ENCODE data around the gene C3orf20.
A peak's percentile ranks its signal among the peaks of the same experiment; 100 is the strongest.
"Not testable (repeated sequence)": the region's sequence is repeated elsewhere in the genome, so short reads cannot be mapped to it uniquely, and the experiment has no call there.

The C3orf20 gene

GRCh38 chr3:14797731-14798130, 122.8 kb downstream of the C3orf20 start:
- no peak for DNase-seq (ENCODE audit: low spot score)

DNA sequence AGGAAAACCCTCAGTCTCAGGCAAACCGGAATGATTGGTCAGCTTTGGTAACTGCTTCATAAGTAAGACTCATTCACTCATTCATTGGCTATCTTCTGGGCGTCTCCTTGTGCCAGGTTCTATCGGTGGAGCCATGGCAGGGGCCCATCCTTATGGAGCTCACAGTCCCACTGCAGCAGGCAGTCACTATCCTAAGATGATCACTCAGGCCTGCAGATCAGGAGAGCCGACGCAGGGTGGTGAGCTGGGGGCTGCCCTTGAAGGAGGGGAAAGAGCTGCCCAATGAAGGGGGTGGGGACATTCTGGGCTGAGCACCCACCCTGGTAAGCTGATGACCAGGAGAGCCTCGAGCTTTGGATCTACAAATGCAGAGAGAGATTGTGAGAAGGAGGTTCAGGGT, 123.3 kb downstream of the C3orf20 start:
- DNase-seq (ENCODE audit: low spot score) = no peak

- no peak for DNase-seq (ENCODE audit: low spot score)
Observed at GRCh38 chr3:14799146-14799545, 124.2 kb downstream of the C3orf20 start.

GRCh38 chr3:14801031-14801430, 126.1 kb downstream of the C3orf20 start:
- no peak for DNase-seq (ENCODE audit: low spot score)

DNA sequence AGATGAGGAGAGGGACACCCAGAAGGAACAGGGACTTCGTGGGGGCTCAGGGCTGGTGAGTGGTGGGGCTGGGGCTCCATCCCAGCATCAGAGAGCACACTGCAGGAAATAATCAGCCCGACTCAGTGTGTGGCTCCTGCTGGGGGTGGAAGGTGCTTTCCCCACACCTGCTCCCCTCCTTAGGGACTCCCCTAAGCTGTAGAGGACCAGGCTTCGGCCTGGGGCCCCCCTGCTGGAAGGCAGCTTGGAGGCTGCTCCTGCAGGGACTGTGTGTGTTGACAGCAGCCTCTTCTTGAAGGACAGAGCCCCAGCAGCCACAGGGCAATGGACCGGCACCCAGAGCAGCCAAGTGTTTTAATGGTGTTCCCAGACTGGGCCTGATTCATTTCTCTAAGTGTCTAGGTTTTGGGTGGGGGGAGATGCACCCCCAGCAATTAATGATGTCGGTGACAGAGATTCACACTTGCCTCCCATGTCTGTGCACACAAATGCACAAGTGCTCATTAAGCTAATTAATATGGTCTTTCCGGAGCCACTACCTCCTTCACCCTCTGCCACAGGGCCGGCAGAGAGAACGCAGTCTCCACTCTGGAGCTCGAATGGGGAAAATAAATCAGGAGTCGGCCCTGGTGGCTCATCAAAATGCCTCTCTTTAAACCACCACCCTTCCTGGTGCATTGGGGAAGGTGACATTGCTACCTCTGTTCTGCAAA, 126.9 kb downstream of the C3orf20 start:
- no peak for DNase-seq (ENCODE audit: low spot score)

- no peak for DNase-seq (ENCODE audit: low spot score)
Observed at GRCh38 chr3:14802381-14802731, 127.4 kb downstream of the C3orf20 start.

DNA sequence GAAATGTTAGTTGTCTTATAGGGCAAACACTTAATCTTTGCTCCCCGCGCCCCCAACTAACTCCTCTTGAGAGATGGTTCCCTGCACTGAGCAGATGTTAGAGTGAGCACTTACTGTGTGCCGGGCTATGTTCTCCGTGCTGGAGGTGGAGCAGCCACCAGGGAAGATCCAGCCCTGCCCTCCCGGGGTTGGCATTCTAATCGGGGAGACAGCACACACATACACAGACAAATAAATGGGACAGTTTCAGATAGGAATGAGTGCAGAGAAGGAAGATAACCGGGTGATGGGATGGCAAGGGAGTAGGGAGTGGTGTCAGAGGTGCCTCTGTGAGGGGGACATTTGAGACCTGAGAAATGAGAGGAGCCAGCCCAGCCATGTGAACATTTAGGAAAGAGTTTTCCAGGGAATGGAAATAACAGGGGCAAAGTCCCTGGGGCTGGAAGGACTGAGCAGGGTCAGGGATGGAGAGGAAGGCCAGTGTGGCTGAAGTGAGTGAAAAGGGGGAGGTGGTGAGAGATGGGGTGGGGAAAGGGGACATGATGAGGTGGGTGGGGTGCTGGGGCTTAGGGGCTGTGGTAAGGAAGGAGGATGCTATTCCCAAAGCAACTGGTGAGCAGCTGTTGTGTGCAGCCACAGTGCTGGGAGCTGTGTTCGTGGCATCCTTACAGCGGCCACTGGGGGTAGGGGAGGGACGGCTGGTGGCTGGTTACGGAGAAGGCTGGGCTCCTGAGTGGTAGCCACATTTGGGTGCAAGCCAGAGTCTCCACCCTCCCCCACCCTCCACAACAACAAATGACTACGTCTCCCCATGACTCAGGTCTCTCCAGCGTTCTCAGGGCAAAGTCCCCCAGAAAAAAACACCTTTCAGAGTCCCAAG, 128.4 kb downstream of the C3orf20 start:
- peak; percentile 47 for DNase-seq (ENCODE audit: low spot score)

GRCh38 chr3:14803981-14804834, 129.3 kb downstream of the C3orf20 start:
- DNase-seq (ENCODE audit: low spot score) = no peak

DNA sequence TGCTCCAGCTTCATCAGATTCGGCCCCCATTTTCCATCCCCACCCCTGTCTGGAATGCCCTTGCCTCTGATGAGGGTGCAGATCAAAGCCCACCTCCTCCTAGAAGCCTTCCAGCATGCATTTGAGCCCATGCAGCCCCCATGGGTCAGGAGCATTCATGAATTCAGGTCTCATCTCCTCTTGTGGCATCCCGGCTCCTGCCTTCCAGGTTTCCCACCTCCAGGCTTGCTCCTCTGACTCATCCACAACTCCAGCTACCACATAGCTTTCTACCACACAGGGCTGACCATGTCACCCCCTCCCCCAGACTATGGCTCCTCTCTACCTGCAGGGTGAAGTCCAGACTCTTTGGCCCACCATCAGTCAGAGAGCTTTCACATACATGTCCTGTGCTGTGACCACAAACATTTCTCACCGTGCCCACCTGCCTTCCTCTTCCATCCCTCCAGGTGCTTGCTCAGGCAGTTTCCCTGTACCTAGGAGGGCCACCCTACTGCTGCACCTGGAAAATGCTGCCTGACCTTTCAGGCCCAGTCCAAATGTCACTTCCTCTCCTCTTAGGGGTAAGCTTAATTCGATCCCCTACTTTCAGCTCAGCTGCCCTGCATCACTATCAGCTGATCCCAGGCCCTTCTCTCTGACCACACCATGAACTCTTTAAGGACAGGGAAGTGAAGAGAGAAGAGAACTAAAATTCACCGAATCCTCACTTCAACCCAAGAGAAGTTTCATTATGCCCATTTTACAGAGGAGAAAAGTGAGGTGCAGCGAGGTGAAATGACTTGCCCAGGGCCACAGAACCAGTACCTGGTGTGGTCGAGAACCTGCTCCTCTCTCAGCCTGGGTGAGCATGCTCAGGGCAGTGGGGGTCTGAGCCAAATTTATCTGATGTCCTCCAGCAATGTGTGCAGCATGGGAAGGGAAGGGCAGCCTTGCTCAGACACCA, 130.2 kb downstream of the C3orf20 start:
- no peak for DNase-seq (ENCODE audit: low spot score)

DNA sequence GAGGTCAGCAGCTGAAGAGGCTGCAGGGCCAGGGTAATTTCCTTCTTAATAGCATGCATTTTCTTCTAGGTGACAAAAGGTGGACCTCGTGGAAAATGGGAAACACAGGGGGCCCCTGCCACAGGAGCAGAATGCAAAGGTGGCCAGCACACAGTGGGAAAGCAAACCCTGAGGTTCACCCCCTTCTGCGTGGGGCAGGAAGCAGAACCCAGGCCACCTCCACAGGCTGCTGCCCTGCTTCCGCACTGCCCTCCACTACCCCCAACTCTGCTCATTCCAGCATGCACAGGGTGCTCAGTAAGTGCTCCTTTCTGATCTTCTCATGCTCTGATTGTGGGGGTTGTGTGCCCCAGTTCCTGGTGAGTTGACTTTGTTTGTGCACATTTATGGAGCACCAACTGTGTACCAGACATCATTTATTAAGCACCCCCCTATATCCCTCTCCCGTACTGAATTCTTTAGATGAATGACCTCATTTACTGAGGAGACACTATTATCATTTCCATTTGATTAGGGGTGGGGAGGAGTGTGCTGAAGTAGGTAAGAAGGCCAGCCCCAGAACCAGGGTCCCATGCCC, 131.1 kb downstream of the C3orf20 start:
- no peak for DNase-seq (ENCODE audit: low spot score)

- DNase-seq (ENCODE audit: low spot score) = no peak
Observed at GRCh38 chr3:14806641-14807263, 131.8 kb downstream of the C3orf20 start.

- no peak for DNase-seq (ENCODE audit: low spot score)
Observed at GRCh38 chr3:14808025-14808424, 133.1 kb downstream of the C3orf20 start.

DNA sequence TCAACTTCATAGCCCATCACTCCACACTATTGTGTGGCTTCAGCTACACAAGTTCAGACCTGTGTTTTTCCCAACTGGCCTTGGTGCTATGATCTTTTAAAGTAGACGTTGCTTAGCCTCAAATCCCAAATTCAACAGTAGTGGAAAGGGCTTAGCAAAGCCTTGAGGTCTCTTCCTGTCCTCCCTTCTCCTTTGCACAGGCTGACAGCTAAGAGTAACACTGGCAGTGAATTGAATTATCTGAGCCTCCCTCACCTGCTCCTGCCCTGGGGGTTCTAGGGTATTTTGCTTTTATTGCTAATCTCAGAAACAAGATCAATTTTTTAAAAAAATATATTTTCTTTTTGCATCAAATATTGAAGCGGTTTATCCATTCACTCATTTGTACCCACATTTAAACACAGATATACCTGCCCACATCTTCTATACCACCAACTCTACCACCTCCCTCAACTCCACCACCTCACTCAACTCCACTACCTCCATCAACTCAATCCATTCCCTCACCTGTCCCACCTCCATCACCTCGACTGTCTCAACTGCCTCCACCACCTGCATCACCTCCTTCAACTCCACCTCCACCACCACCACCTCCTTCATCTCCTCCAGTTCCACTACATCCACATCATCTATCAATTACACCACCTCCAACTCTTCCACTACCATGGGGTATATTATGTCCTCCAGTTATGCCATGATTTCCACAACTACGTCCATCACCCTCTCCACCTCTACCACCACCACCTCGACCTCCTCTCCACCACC, 133.7 kb downstream of the C3orf20 start:
- DNase-seq (ENCODE audit: low spot score) = no peak

- not testable (repeated sequence) for DNase-seq (ENCODE audit: low spot score)
Observed at GRCh38 chr3:14809611-14810010, 134.7 kb downstream of the C3orf20 start.

DNA sequence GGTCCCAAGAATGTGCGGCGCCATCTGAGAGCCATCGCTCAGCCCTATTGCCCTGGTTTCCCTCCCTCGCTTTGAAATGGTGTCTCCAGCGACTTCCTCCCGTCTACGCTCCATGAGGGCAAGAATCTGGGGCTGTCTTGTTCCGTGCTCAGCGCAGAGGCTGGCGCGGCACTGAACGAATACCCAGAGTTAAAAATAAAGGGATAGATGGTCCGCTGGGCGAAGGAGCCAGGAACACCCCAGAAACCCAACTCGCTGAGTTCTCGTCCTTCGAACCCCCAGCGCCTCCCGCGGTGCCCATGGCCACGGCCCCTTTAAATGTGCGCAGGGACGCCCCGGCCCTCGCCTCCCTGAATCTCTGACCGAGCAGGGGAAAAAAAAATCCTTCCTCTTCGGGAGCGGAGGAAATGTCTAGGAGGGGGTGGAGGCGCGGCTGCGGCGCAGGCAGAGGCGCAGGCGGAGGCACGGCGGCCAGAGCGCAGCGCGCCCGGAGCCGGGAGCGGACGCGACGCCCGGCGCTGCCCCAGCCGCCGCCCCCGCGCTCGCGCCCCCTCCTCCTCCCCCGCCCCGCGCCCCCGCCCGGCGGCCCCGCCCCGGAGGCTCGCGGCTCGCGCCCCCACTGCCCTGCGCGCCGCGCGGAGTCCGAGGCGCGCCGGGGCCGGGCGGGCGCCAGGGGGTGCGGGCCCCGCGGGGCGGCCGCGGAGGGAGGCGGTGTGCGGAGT, 135.3 kb downstream of the C3orf20 start:
- DNase-seq (ENCODE audit: low spot score) = no peak

GRCh38 chr3:14810801-14811661, 136.1 kb downstream of the C3orf20 start:
- no peak for DNase-seq (ENCODE audit: low spot score)

DNA sequence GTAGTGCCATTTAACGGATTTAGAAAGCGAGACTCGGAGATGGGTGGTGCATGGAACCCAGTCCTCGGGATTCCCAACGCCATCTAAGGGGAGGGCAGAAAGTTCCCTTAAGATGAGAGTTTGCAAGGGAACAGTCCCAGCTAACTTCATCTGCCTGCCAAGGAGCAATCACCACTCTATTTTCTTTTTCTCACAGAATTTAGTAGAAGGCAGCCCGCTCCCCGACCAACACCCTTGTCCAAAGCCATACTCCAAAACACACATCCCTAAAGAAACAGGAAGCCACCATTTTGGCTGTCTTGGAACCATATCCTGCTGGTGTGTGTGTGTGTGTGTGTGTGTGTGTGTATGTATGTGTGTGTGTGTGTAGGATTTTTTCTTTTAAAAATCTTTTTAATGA, 136.7 kb downstream of the C3orf20 start:
- DNase-seq (ENCODE audit: low spot score) = no peak

DNA sequence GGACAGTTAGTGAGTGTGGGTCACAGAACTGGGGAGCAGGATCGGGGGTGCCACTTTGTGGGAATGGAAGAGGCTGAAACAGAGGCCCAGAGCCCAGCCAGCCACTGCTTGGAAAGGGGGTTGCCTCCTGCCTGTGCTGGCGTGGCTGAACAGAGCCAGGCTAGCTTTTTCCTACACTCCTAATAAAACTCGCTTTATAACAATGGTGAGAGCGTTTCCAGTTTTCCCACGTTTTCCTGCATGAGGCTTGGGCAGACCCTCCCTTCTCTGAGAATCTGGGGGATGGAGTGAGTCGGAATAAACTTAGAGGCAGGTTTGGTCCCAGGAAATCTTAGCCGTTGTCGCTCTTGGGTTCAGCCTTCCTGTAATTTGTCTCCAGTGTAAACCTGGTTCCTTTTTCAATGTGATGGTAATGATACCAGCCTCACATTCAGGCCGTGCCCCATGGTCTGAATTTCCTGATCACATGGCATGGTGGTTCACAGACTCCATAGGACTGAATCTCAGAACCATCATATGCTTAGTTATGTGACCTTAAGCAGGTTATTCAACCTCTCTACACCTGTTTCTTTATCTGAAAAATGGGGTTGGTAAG, 137.4 kb downstream of the C3orf20 start:
- no peak for DNase-seq (ENCODE audit: low spot score)

Data from AG08396 (cell line).